Colonic mucosa (tissue), 4 donors: ENCODE measurements around the gene CLCA1. TPM values are rescaled to one million over a fixed set of nuclear protein-coding genes. Genes with fewer than 3 reads are reported as not detected.

ENCODE experiments used
- DNase-seq: peaks from one replicate; pipeline ENCODE4 v3.0.0-alpha.2; 2020
- H3K27ac ChIP-seq: fragments of 200-600 bp; one replicate; pipeline ENCODE4 v1.8.0; 2021
- H3K27me3 ChIP-seq: fragments of 200-600 bp; one replicate; pipeline ENCODE4 v1.8.0; 2021
- H3K36me3 ChIP-seq: fragments of 200-600 bp; one replicate; pipeline ENCODE4 v1.8.0; 2021
- H3K4me1 ChIP-seq: fragments of 200-600 bp; one replicate; pipeline ENCODE4 v1.8.0; 2021; ENCODE audit warnings: mild to moderate bottlenecking
- H3K4me3 ChIP-seq: fragments of 200-600 bp; one replicate; pipeline ENCODE4 v1.8.0; 2021
- H3K9ac ChIP-seq, 2 donors: one replicate each; pipeline ENCODE4 v1.7.0; 2013; ENCODE audit warnings: control low read depth in 2 of 2, low read depth in 2 of 2, low read length in 2 of 2
- H3K9me3 ChIP-seq: fragments of 200-600 bp; one replicate; pipeline ENCODE4 v1.8.0; 2021
- CTCF ChIP-seq: fragments of 200-600 bp; IDR thresholded peaks from one replicate; pipeline ENCODE4 v1.8.0; 2022; ENCODE audit warnings: antibody characterized with exemption, mild to moderate bottlenecking
- intact Hi-C: fragments of 100-400 bp; cut with DNase I; formaldehyde crosslinking; loops from one replicate; pipeline ENCODE4 v1.14.1; 2022
- total RNA-seq, 2 donors: library from RNA; stranded (reverse); fragmentation: NEBNext Ultra II Directional in 1 of 2; extraction: Animal tissue kit (Norgen Biotek cat#: 25700) in 1 of 2; gene quantifications; one replicate each; pipeline ENCODE4 v1.2.1, GENCODE V29; 2021
- donor health status: healthy.
- donor health status: DM: no; HTN: no; CAD: no.
- donor health status: DM: no; HTN: no; CAD: no.

CLCA1 gene
- total RNA-seq, 2 donors from 2014 or later: 938 to 1,116 TPM

- H3K27ac ChIP-seq: no peak overlapping the region
- no peak overlapping the region for H3K4me3 ChIP-seq
- no peaks in the 10 kb centered on the region for H3K36me3 ChIP-seq
- no peaks in the 10 kb centered on the region for H3K4me1 ChIP-seq
- DNase-seq: no peak
- no peak for TF ChIP-seq CTCF
- no peak overlapping the region for H3K9ac ChIP-seq
- intact Hi-C loops: no loop called here
- no peaks in the 10 kb centered on the region for H3K27me3 ChIP-seq
- no peaks in the 10 kb centered on the region for H3K9me3 ChIP-seq
Measured at GRCh38 chr1:86477256-86477655, 8.5 kb downstream of the CLCA1 start.

GRCh38 chr1:86477682-86478081 lies 9.0 kb downstream of the CLCA1 start:
- Histone ChIP-seq H3K9ac (no peak overlapping the region), H3K27me3 (no peaks in the 10 kb centered on the region), H3K4me1 (no peaks in the 10 kb centered on the region), H3K27ac (no peak overlapping the region), H3K9me3 (no peaks in the 10 kb centered on the region), H3K4me3 (no peak overlapping the region), H3K36me3 (no peaks in the 10 kb centered on the region)
- intact Hi-C loops: no loop called here
- DNase-seq: no peak
- no peak for TF ChIP-seq CTCF

GRCh38 chr1:86478416-86479156 lies 9.9 kb downstream of the CLCA1 start:
- no peak for DNase-seq
- Histone ChIP-seq H3K27ac (no peak overlapping the region), H3K4me1 (no peaks in the 10 kb centered on the region), H3K9ac (no peak overlapping the region), H3K36me3 (no peaks in the 10 kb centered on the region), H3K9me3 (no peaks in the 10 kb centered on the region), H3K27me3 (no peaks in the 10 kb centered on the region), H3K4me3 (no peak overlapping the region)
- TF ChIP-seq CTCF: no peak
- intact Hi-C loops: no loop called here

GRCh38 chr1:86481966-86482365 lies 13.2 kb downstream of the CLCA1 start:
- no peaks in the 10 kb centered on the region for H3K9me3 ChIP-seq
- H3K4me1 ChIP-seq: no peaks in the 10 kb centered on the region
- H3K27ac ChIP-seq: no peak overlapping the region
- TF ChIP-seq CTCF: no peak
- no peak overlapping the region for H3K9ac ChIP-seq
- DNase-seq: no peak
- no peak overlapping the region for H3K4me3 ChIP-seq
- no peaks in the 10 kb centered on the region for H3K36me3 ChIP-seq
- intact Hi-C loops: no loop called here
- H3K27me3 ChIP-seq: no peaks in the 10 kb centered on the region

- no peak overlapping the region for H3K27ac ChIP-seq
- no peak for TF ChIP-seq CTCF
- H3K9me3 ChIP-seq: no peaks in the 10 kb centered on the region
- H3K9ac ChIP-seq: no peak overlapping the region
- H3K4me3 ChIP-seq: no peak overlapping the region
- no peaks in the 10 kb centered on the region for H3K27me3 ChIP-seq
- no peaks in the 10 kb centered on the region for H3K36me3 ChIP-seq
- intact Hi-C loops: no loop called here
- DNase-seq: no peak
- no peaks in the 10 kb centered on the region for H3K4me1 ChIP-seq
Measured at GRCh38 chr1:86487131-86487810, 18.5 kb downstream of the CLCA1 start.
